GM23248 (cell line): Measurements from ENCODE around the gene PLPPR4.

Experiments
- EZH2 ChIP-seq: fragments of 200-600 bp; sonication (generic); IDR thresholded peaks from 2 replicates; pipeline ENCODE4 v1.6.1; 2018; ENCODE audit warnings: antibody characterized with exemption, mild to moderate bottlenecking; ENCODE audit not compliant: insufficient read depth, poor library complexity, severe bottlenecking
- EZH2phosphoT487 ChIP-seq: fragments of 200-600 bp; sonication (generic); IDR thresholded peaks from 2 replicates; pipeline ENCODE4 v1.6.1; 2018; ENCODE audit warnings: antibody characterized with exemption, moderate library complexity, mild to moderate bottlenecking, low read depth; ENCODE audit not compliant: insufficient read depth

DNA sequence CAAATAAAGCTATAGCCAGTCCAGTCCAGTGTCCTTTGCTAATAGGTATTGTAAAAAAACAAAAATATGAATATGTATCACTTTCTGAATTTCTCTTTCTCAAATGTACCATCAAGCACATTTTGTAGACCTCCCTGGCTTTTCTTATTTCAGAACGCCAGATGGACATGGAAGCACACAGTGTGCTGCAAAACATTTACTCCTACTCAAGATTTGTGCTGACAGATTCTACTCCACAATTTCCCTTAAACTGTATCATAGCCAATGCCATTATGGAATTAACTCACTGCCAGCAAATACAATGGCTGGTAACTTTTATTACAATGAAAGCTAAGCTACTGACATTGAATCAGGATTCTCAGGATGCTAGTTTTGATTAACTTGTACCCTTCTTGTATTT lies 30.8 kb upstream of the PLPPR4 start:
- TF ChIP-seq EZH2 (no peak), EZH2phosphoT487 (no peak)
